Measurements from ENCODE around the gene ZNF598. TPM values are rescaled to one million over a fixed set of nuclear protein-coding genes. Genes with fewer than 3 reads are reported as not detected.

Gene ZNF598
- total and polyA plus RNA-seq, 2 donors = 5.7 to 46.2 TPM

DNA sequence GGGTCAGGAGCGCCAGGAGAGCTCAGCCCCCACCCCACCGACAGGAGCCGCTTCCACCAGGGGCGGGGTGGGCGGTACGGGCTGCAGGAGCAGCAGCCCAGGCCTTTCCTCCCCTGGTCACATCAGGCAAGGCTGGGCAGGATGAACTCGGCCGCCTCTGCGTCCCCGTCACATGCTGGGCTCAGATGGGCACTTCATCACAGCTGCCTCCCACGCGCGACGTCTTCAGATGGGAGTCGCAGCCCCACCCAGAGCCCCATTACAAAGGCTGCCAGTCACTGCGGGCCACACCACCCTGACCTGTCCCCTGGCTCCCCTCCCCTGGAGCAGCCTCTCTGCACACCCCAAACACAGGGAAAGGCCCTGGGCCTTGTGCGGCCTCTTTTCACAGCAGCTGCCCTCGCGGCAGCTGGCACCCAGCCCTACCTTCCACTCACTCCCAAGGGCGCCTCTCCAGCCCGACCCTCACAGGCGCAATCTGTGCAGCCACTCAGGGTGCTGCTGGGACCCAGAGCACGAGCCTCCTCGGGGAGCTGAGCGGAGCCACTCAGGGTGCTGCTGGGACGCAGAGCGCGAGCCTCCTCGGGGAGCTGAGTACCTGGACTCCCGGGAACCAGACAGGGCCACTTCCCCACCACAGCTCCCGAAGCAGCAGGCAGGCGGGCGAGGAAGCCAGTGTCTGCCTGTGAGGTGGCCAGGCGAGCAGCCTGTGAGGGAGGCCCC is 4.7 kb downstream of the ZNF598 start:
- H3K4me1 ChIP-seq (ENCODE audit: control insufficient read depth in 2 of 2, insufficient read depth in 2 of 2, low read length in 2 of 2) = peaks cover 19 to 32% of the 10 kb centered on the region in 2 donors

DNA sequence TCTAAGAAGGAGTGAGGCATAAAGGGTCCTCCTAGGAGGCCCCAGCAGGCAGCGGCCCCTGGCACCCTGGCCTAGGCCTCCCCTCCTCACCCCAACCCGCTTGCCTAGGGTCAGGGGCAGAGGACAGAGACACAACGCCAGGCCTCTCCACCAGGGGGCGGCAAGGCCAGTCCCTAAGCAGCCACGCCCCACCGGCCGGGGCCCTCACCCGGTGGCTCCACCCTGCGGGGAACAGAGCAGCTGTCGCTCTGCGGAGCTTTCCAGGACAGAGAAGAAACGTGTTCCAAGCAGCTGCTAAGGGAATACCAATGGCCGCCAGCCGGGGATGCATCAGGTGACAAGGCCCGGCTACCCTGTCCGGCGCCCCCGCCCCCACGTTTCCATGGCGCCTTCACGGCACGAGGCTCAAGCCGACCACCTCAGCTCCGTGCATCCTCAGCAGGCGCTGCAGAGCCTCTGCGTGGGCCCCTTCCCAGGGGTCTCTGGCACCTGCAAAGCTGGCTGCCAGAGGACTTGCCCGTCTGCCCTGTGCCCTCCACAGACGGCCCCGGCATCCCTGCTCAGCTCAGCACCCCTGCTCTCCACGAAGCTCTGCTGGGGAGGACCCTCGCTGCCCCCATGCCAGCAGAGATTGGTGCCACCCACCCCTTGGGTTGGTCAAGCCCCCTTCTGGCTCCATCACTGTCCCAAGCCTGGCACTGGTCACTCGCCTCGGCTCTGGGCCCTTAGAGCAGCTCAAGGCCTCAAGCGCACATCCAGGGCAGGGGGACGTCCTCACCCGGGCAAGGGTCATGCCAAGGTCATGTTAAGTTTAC is 5.6 kb downstream of the ZNF598 start:
- peaks cover 0 to 13% of the 10 kb centered on the region in 2 donors for H3K9me3 ChIP-seq (ENCODE audit: control insufficient read depth in 2 of 2, insufficient read depth in 1 of 2, low read length in 1 of 2)
- peak in 5 of 9 donors; percentile 66 to 87 (median 80) for DNase-seq (ENCODE audit: low read depth in 6 of 9, low spot score in 9 of 9)
- peaks cover 19 to 32% of the 10 kb centered on the region in 2 donors for H3K4me1 ChIP-seq (ENCODE audit: control insufficient read depth in 2 of 2, insufficient read depth in 2 of 2, low read length in 2 of 2)
- H3K36me3 ChIP-seq (ENCODE audit: control insufficient read depth in 2 of 2, insufficient read depth in 2 of 2, low read length in 1 of 2) = peaks cover 44 to 55% of the 10 kb centered on the region in 2 donors
- no peaks in the 10 kb centered on the region for H3K27me3 ChIP-seq (ENCODE audit: control insufficient read depth in 2 of 2, insufficient read depth in 1 of 2, low read length in 1 of 2)
- no peak overlapping the region for H3K27ac ChIP-seq (ENCODE audit: low read depth in 1 of 2, low read length in 1 of 2)
- H3K4me3 ChIP-seq (ENCODE audit: low read length in 2 of 2) = no peak overlapping the region
- WGBS = 53% methylated on average over 36 of the region's 36 CpGs

More for the DNA sequence above, 4.7 kb downstream of the ZNF598 start:
- peaks cover 35 to 46% of the 10 kb centered on the region in 2 donors for H3K36me3 ChIP-seq (ENCODE audit: control insufficient read depth in 2 of 2, insufficient read depth in 2 of 2, low read length in 1 of 2)
- peaks cover 0 to 13% of the 10 kb centered on the region in 2 donors for H3K9me3 ChIP-seq (ENCODE audit: control insufficient read depth in 2 of 2, insufficient read depth in 1 of 2, low read length in 1 of 2)
- no peaks in the 10 kb centered on the region for H3K27me3 ChIP-seq (ENCODE audit: control insufficient read depth in 2 of 2, insufficient read depth in 1 of 2, low read length in 1 of 2)
- no peak overlapping the region for H3K27ac ChIP-seq (ENCODE audit: low read depth in 1 of 2, low read length in 1 of 2)
- no peak for DNase-seq (ENCODE audit: low read depth in 6 of 9, low spot score in 9 of 9)
- no peak overlapping the region for H3K4me3 ChIP-seq (ENCODE audit: low read length in 2 of 2)
- WGBS = 92% methylated on average over 34 of the region's 34 CpGs

DNA sequence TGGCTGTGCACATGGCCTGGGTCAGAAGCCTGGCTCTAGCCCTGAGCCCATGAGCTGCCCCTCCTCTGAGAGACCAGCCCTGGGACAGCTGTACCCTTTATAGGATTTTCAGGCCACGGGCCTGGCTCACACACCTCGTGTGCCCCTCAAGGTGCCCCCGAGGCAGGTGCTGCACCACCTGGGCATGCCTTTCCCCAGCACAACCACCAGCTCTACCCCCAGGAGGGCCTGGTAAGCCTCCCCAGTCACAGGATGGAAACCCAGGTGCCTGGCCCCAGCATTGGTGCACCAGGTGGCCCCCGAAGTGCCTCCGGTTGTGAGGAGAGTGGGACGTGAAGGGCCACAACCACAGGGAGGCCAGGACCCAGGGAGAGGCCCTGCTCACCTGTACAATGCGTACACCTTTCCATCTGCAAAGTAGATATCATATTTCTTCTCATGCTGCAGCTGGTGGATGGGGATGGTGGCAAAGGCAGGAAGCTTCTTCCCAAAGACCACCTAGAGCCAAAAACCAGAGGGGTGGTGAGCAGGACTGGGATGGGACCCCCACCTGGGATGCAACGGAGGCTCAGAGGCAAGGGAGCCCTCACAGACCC is 6.3 kb downstream of the ZNF598 start:
- Histone ChIP-seq H3K36me3 (ENCODE audit: control insufficient read depth in 2 of 2, insufficient read depth in 2 of 2, low read length in 1 of 2) (peaks cover 51 to 61% of the 10 kb centered on the region in 2 donors), H3K4me3 (ENCODE audit: low read length in 2 of 2) (no peak overlapping the region), H3K27me3 (ENCODE audit: control insufficient read depth in 2 of 2, insufficient read depth in 1 of 2, low read length in 1 of 2) (no peaks in the 10 kb centered on the region), H3K9me3 (ENCODE audit: control insufficient read depth in 2 of 2, insufficient read depth in 1 of 2, low read length in 1 of 2) (peaks cover 0 to 10% of the 10 kb centered on the region in 2 donors), H3K27ac (ENCODE audit: low read depth in 1 of 2, low read length in 1 of 2) (no peak overlapping the region), H3K4me1 (ENCODE audit: control insufficient read depth in 2 of 2, insufficient read depth in 2 of 2, low read length in 2 of 2) (peaks cover 16 to 26% of the 10 kb centered on the region in 2 donors)
- WGBS = 94% methylated on average over 8 of the region's 8 CpGs
- DNase-seq (ENCODE audit: low read depth in 6 of 9, low spot score in 9 of 9) = no peak

DNA sequence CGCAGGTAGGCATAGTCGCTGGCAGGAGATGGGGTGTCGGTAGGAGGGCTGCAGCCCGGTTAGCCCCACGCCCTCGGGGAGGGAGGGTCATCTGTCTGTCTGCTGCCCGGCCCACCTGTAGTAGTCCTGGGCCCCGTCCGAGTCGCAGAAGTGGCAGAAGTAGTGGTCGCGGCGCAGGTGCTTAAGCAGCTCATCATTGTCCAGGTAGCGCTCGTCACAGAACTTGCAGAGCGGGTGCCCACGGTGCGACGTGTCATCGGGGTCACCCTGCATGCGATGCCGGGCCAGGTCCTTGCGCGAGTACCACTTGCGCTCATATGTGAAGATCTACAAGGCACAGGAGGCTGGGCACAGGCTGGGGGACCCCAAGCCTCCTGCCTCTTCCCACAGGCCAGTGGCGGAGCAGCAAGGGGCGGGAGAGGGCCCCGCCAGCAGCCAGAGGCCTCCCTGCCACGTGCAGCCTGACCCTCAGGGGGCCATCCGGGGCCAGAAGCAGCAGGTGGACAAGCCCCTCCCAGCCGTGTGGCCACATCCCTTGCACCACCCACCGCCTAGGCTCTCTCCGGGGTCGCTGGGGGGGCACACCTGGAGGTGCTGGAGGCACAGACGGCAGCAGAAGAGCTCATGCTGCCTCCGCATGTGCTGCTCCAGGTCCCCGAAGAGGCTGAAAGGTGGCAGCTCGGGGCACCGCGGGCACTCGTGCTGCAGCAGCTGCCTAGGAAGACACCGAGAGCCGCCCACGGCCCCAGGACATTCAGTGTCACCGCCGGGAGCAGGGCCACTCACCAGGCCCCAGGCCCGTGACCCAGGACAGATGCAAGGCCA is 7.0 kb downstream of the ZNF598 start:
- no peak overlapping the region for H3K27ac ChIP-seq (ENCODE audit: low read depth in 1 of 2, low read length in 1 of 2)
- H3K27me3 ChIP-seq (ENCODE audit: control insufficient read depth in 2 of 2, insufficient read depth in 1 of 2, low read length in 1 of 2) = no peaks in the 10 kb centered on the region
- H3K36me3 ChIP-seq (ENCODE audit: control insufficient read depth in 2 of 2, insufficient read depth in 2 of 2, low read length in 1 of 2) = peaks cover 58 to 64% of the 10 kb centered on the region in 2 donors
- H3K4me1 ChIP-seq (ENCODE audit: control insufficient read depth in 2 of 2, insufficient read depth in 2 of 2, low read length in 2 of 2) = peaks cover 9 to 19% of the 10 kb centered on the region in 2 donors
- peaks cover 0 to 10% of the 10 kb centered on the region in 2 donors for H3K9me3 ChIP-seq (ENCODE audit: control insufficient read depth in 2 of 2, insufficient read depth in 1 of 2, low read length in 1 of 2)
- H3K4me3 ChIP-seq (ENCODE audit: low read length in 2 of 2) = no peak overlapping the region
- 97% methylated on average over 47 of the region's 47 CpGs for WGBS
- DNase-seq (ENCODE audit: low read depth in 6 of 9, low spot score in 9 of 9) = no peak

DNA sequence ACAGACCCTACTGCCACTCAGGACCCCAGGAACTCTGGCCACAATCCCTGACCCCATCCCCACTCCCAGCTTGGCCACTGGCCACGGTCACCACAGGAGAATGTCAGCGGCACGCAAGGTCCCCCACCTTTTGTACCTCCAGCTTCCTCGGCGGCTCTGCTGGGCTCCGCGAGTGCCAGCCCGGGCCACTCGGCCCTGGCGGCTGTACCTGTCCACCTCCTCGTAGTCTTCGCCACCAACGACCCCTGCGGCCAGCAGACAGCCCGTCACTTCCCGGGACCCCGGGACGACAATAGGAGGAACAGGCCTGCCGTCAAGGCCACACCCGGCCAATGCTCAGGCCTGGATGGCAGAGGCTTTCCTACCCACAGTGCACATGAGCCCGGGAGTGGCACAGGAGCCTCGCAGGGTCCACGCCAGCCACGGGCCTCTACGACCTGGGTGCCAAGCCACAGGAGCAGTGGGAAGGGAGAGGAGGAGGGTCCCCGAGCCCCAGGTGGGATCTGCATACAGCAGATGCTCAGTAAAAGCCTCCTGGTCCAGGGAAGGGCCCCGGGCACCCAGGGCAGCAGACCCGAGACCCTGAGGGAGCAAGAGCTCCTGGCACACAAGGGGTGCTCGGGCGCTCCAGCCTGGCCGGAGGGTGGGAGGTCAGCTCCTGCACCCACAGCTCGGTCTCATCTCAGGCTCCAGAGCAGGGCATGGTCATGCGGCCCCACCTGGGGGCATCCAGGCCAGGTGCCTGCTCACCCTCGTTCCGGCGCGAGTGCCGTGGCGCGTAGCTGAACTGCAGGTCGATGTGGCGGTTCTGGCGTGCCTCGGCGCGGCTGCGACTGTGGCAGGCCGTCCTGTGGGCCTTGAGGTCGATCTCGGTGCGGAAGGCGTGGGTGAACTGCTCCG is 7.9 kb downstream of the ZNF598 start:
- DNase-seq (ENCODE audit: low read depth in 6 of 9, low spot score in 9 of 9) = no peak

DNA sequence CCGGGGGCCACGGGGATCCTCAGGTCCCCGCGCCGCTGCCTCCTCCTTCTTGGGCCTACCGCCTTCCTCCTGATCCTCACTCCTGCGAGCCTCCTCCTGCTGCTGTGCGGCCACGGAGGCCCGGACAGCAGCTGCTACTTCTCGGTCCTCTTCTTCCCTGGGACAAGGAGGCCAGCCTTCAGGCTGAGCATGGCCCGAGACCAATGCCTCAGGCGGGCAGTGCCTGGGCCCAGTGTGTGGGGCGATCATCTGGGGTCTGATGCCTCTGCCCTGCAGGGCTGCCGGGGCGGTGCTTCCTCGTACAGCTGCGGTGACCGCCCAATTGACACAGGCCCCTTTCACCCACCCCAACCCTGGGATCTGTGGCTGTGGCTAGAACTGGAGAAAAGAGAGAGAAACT is 8.6 kb downstream of the ZNF598 start:
- WGBS = 98% methylated on average over 19 of the region's 19 CpGs
- no peak overlapping the region for H3K27ac ChIP-seq (ENCODE audit: low read depth in 1 of 2, low read length in 1 of 2)
- DNase-seq (ENCODE audit: low read depth in 6 of 9, low spot score in 9 of 9) = no peak
- H3K4me3 ChIP-seq (ENCODE audit: low read length in 2 of 2) = no peak overlapping the region
- H3K27me3 ChIP-seq (ENCODE audit: control insufficient read depth in 2 of 2, insufficient read depth in 1 of 2, low read length in 1 of 2) = no peaks in the 10 kb centered on the region
- peaks cover 0 to 12% of the 10 kb centered on the region in 2 donors for H3K4me1 ChIP-seq (ENCODE audit: control insufficient read depth in 2 of 2, insufficient read depth in 2 of 2, low read length in 2 of 2)
- H3K36me3 ChIP-seq (ENCODE audit: control insufficient read depth in 2 of 2, insufficient read depth in 2 of 2, low read length in 1 of 2) = peaks cover 68 to 69% of the 10 kb centered on the region in 2 donors
- H3K9me3 ChIP-seq (ENCODE audit: control insufficient read depth in 2 of 2, insufficient read depth in 1 of 2, low read length in 1 of 2) = peaks cover 0 to 10% of the 10 kb centered on the region in 2 donors

More for the DNA sequence above, 7.9 kb downstream of the ZNF598 start:
- Histone ChIP-seq H3K4me1 (ENCODE audit: control insufficient read depth in 2 of 2, insufficient read depth in 2 of 2, low read length in 2 of 2) (peaks cover under 1 to 12% of the 10 kb centered on the region in 2 donors), H3K36me3 (ENCODE audit: control insufficient read depth in 2 of 2, insufficient read depth in 2 of 2, low read length in 1 of 2) (peaks cover 67 to 68% of the 10 kb centered on the region in 2 donors), H3K4me3 (ENCODE audit: low read length in 2 of 2) (no peak overlapping the region), H3K27ac (ENCODE audit: low read depth in 1 of 2, low read length in 1 of 2) (no peak overlapping the region), H3K27me3 (ENCODE audit: control insufficient read depth in 2 of 2, insufficient read depth in 1 of 2, low read length in 1 of 2) (no peaks in the 10 kb centered on the region), H3K9me3 (ENCODE audit: control insufficient read depth in 2 of 2, insufficient read depth in 1 of 2, low read length in 1 of 2) (peaks cover 0 to 10% of the 10 kb centered on the region in 2 donors)
- WGBS = 98% methylated on average over 53 of the region's 53 CpGs

DNA sequence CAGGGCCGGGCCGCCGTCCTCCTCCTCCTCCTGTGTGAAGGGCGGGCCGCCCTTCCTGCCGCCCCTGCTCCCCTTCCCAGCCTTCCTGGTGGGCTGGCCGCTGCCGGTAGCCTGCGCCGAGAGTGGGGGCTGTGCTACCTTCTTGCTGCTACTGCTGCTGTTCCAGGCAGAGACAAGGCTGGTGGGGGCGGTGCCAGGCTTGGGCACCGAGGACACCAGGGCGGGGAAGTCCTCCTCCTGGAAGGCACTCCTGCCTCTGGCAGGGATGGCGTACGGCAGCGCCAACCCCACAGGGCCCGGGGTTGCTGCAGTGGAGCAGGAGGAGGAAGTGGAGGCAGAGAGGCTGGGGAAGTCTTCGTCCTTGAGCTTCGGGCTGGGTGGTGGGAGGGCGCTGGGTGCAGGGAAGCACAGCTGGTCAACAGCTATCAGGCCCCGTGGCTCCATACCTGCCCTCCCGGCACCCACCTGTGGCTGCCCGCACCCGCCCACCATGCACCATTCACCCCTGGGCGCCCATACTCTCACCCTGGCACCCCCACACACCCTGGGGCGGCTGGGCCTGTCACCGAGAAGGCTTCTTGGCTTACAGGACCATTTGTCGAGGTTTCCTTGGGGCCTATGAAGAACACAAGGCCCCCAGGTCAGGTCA is 9.6 kb downstream of the ZNF598 start:
- Histone ChIP-seq H3K4me1 (ENCODE audit: control insufficient read depth in 2 of 2, insufficient read depth in 2 of 2, low read length in 2 of 2) (peaks cover 0 to 12% of the 10 kb centered on the region in 2 donors), H3K36me3 (ENCODE audit: control insufficient read depth in 2 of 2, insufficient read depth in 2 of 2, low read length in 1 of 2) (peaks cover 68 to 69% of the 10 kb centered on the region in 2 donors), H3K9me3 (ENCODE audit: control insufficient read depth in 2 of 2, insufficient read depth in 1 of 2, low read length in 1 of 2) (peaks cover 0 to 10% of the 10 kb centered on the region in 2 donors), H3K27ac (ENCODE audit: low read depth in 1 of 2, low read length in 1 of 2) (no peak overlapping the region), H3K4me3 (ENCODE audit: low read length in 2 of 2) (no peak overlapping the region), H3K27me3 (ENCODE audit: control insufficient read depth in 2 of 2, insufficient read depth in 1 of 2, low read length in 1 of 2) (no peaks in the 10 kb centered on the region)
- WGBS = 98% methylated on average over 28 of the region's 28 CpGs
- DNase-seq (ENCODE audit: low read depth in 6 of 9, low spot score in 9 of 9) = no peak
